ELR (cell line): ENCODE results near the gene IP6K3.

ENCODE experiments used
- DNase-seq: peaks from one replicate; pipeline ENCODE4 v3.0.0-alpha.2; 2015; ENCODE audit warnings: low read depth

IP6K3 gene

GRCh38 chr6:33672808-33673207 lies 73.9 kb downstream of the IP6K3 start:
- peak; percentile 99 for DNase-seq

DNA sequence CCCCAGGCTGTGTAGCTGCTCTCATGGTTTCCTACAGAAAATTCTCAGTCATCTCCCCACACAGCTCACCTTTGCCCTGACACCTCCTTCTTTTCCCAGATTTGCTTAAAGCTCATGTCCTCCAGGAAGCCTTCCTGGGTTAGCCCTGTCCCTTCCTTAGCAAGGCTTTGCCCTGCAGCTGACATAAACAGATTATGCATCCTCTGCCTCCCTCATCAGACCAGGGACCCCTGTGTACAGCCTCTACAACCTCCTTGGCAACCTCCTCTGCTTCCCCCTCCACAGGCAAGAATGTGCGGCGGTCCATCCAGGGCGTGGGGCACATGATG lies 75.0 kb downstream of the IP6K3 start:
- DNase-seq = peak; percentile 34
